Trophoblast cell (in vitro differentiated cells and primary cell): Measurements from ENCODE around the gene RPL34.

Experiments
- DNase-seq, 2 donors: peaks; one replicate each; pipeline ENCODE4 v3.0.0-alpha.2; 2016
- H2AFZ ChIP-seq: 2 replicates; pipeline ENCODE4 v1.6.1; 2013; ENCODE audit warnings: low read length, moderate library complexity, mild to moderate bottlenecking; ENCODE audit not compliant: insufficient read depth, poor library complexity
- H2AK5ac ChIP-seq: 2 replicates; pipeline ENCODE4 v1.6.1; 2013; ENCODE audit warnings: mild to moderate bottlenecking, low read length
- H2BK120ac ChIP-seq: 2 replicates; pipeline ENCODE4 v1.6.1; 2013; ENCODE audit warnings: low read length, mild to moderate bottlenecking, moderate library complexity; ENCODE audit not compliant: insufficient read depth, poor library complexity
- H2BK12ac ChIP-seq: 2 replicates; pipeline ENCODE4 v1.6.1; 2013; ENCODE audit warnings: mild to moderate bottlenecking, low read length, moderate library complexity
- H2BK5ac ChIP-seq: 2 replicates; pipeline ENCODE4 v1.6.1; 2013; ENCODE audit warnings: low read length, low read depth, moderate library complexity, mild to moderate bottlenecking; ENCODE audit not compliant: poor library complexity
- H3K14ac ChIP-seq: 2 replicates; pipeline ENCODE4 v1.6.1; 2013; ENCODE audit warnings: mild to moderate bottlenecking, low read length
- H3K18ac ChIP-seq: 2 replicates; pipeline ENCODE4 v1.6.1; 2013; ENCODE audit warnings: mild to moderate bottlenecking, low read length
- H3K23ac ChIP-seq: 2 replicates; pipeline ENCODE4 v1.6.1; 2013; ENCODE audit warnings: low read length
- H3K27ac ChIP-seq: 2 replicates; pipeline ENCODE4 v1.5.1; 2013; ENCODE audit warnings: low read depth, mild to moderate bottlenecking, inconsistent platforms, low read length, moderate library complexity
- H3K27me3 ChIP-seq: 2 replicates; pipeline ENCODE4 v1.6.1; 2013; ENCODE audit warnings: inconsistent platforms, mild to moderate bottlenecking, low read length, moderate library complexity; ENCODE audit not compliant: insufficient read depth
- H3K36me3 ChIP-seq, 2 experiments: 1 replicate in 1 of 2; 2 replicates in 1 of 2; pipeline ENCODE4 v1.6.1; 2013; ENCODE audit warnings: low read length in 2 of 2, mild to moderate bottlenecking in 2 of 2, moderate library complexity in 1 of 2; ENCODE audit not compliant: insufficient read depth in 2 of 2, control insufficient read depth in 1 of 2
- H3K4ac ChIP-seq: 2 replicates; pipeline ENCODE4 v1.6.1; 2013; ENCODE audit warnings: low read depth, mild to moderate bottlenecking, low read length, moderate library complexity
- H3K4me1 ChIP-seq, 2 experiments: 1 replicate in 1 of 2; 2 replicates in 1 of 2; pipeline ENCODE4 v1.6.1; 2013; ENCODE audit warnings: low read length in 2 of 2, mild to moderate bottlenecking in 2 of 2, moderate library complexity in 1 of 2; ENCODE audit not compliant: insufficient read depth in 2 of 2, control insufficient read depth in 1 of 2
- H3K4me2 ChIP-seq: 2 replicates; pipeline ENCODE4 v1.6.1; 2013; ENCODE audit warnings: inconsistent platforms, mild to moderate bottlenecking, low read length, moderate library complexity
- H3K4me3 ChIP-seq: 2 replicates; pipeline ENCODE4 v1.5.1; 2013; ENCODE audit warnings: mild to moderate bottlenecking, low read depth, low read length, inconsistent platforms
- H3K79me1 ChIP-seq: one replicate; pipeline ENCODE4 v1.6.1; 2013; ENCODE audit warnings: low read length
- H3K79me2 ChIP-seq: 2 replicates; pipeline ENCODE4 v1.6.1; 2013; ENCODE audit warnings: low read length, mild to moderate bottlenecking; ENCODE audit not compliant: control insufficient read depth, insufficient read depth, poor library complexity
- H3K9ac ChIP-seq: 2 replicates; pipeline ENCODE4 v1.6.1; 2013; ENCODE audit warnings: mild to moderate bottlenecking, low read length
- H3K9me3 ChIP-seq: 2 replicates; pipeline ENCODE4 v1.6.1; 2013; ENCODE audit warnings: low read depth, mild to moderate bottlenecking, control low read depth, inconsistent platforms, low read length; ENCODE audit not compliant: insufficient read depth
- H4K12ac ChIP-seq: 2 replicates; pipeline ENCODE4 v1.6.1; 2013; ENCODE audit warnings: low read depth, mild to moderate bottlenecking, low read length, moderate library complexity
- H4K8ac ChIP-seq: 2 replicates; pipeline ENCODE4 v1.6.1; 2013; ENCODE audit warnings: low read depth, mild to moderate bottlenecking, low read length, moderate library complexity
- H4K91ac ChIP-seq: one replicate; pipeline ENCODE4 v1.6.1; 2013; ENCODE audit warnings: low read depth, mild to moderate bottlenecking, low read length, moderate library complexity
- WGBS: extraction: QIAGEN DNeasy Blood & Tissue Kit; methylation state at CpG from one replicate; pipeline ENCODE4 v1.1.7; 2013; ENCODE audit warnings: missing lambda C conversion rate; ENCODE audit not compliant: insufficient read length, insufficient coverage; ENCODE audit errors: extremely low coverage; 5-methylcytosine and 5-hydroxymethylcytosine counted together

The RPL34 gene

DNA sequence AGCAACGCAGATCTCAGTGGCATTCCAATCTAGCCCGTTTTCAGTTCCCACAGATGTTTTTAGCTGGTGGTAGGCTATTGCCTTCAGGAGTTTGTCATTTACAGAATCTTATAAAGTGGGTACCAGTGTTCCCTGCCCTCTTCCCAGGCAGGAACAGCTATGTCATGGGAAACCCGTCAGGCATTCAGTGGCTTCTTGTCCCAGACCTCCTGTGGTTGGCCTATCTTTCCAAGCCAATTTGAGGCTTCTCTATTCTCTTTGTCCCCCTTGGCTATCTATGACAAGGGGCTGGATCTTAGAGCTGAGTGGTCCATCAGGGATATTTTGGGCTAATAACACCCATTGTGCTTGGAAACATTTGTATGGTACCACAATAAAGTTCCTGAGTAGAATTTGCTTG is 33.6 kb upstream of the RPL34 start:
- no CpG with 5 or more reads among the region's 3 CpGs for WGBS

DNA sequence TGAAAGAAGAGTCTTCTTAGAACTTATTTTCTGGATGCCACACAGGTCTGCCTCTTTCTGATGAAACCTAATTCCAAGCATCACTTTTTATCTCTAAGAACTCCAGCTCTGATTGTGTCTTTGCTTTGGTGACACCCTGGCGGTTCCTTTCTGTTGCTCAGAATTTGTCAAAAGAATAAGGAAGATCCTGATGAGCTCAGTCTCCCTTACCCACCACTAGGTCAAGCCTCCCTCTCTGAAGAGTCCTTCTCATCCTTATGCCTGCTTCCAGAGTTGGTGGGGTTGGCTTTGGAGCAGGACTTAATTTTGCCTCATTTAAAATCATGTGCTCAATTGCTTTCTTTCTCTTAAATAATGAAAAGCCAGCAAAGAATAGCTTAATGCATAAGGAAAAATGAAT is 31.5 kb upstream of the RPL34 start:
- Histone ChIP-seq H3K79me1 (no peaks in the 10 kb centered on the region), H2AK5ac (no peak overlapping the region), H3K23ac (no peak overlapping the region), H3K27me3 (no peaks in the 10 kb centered on the region), H3K36me3 (no peaks in the 10 kb centered on the region), H2AFZ (no peak overlapping the region), H3K18ac (no peak overlapping the region), H4K91ac (no peak overlapping the region), H3K9me3 (no peaks in the 10 kb centered on the region), H3K4me1 (no peaks in the 10 kb centered on the region), H4K12ac (no peak overlapping the region), H2BK5ac (no peak overlapping the region), H3K4ac (no peak overlapping the region), H3K4me3 (no peak overlapping the region), H3K14ac (no peak overlapping the region), H2BK120ac (no peak overlapping the region), H3K4me2 (no peak overlapping the region), H2BK12ac (no peak overlapping the region), H4K8ac (no peak overlapping the region), H3K79me2 (no peaks in the 10 kb centered on the region), H3K27ac (no peak overlapping the region), H3K9ac (no peak overlapping the region)
- WGBS, result no CpG with 5 or more reads among the region's 1 CpG
- DNase-seq, result no peak

More for the DNA sequence above, 33.6 kb upstream of the RPL34 start:
- H4K8ac ChIP-seq, result no peak overlapping the region
- no peak for DNase-seq
- H3K14ac ChIP-seq, result no peak overlapping the region
- H3K18ac ChIP-seq, result no peak overlapping the region
- no peak overlapping the region for H3K4ac ChIP-seq
- H4K91ac ChIP-seq, result no peak overlapping the region
- no peak overlapping the region for H3K9ac ChIP-seq
- no peaks in the 10 kb centered on the region for H3K9me3 ChIP-seq
- H3K4me3 ChIP-seq, result no peak overlapping the region
- no peaks in the 10 kb centered on the region for H3K79me2 ChIP-seq
- H3K27ac ChIP-seq, result no peak overlapping the region
- H4K12ac ChIP-seq, result no peak overlapping the region
- no peak overlapping the region for H2BK12ac ChIP-seq
- H3K4me2 ChIP-seq, result no peak overlapping the region
- H3K4me1 ChIP-seq, result no peaks in the 10 kb centered on the region
- H3K27me3 ChIP-seq, result no peaks in the 10 kb centered on the region
- no peaks in the 10 kb centered on the region for H3K79me1 ChIP-seq
- H2AFZ ChIP-seq, result no peak overlapping the region
- H2AK5ac ChIP-seq, result no peak overlapping the region
- H3K23ac ChIP-seq, result no peak overlapping the region
- H3K36me3 ChIP-seq, result no peaks in the 10 kb centered on the region
- H2BK120ac ChIP-seq, result no peak overlapping the region
- H2BK5ac ChIP-seq, result no peak overlapping the region

DNA sequence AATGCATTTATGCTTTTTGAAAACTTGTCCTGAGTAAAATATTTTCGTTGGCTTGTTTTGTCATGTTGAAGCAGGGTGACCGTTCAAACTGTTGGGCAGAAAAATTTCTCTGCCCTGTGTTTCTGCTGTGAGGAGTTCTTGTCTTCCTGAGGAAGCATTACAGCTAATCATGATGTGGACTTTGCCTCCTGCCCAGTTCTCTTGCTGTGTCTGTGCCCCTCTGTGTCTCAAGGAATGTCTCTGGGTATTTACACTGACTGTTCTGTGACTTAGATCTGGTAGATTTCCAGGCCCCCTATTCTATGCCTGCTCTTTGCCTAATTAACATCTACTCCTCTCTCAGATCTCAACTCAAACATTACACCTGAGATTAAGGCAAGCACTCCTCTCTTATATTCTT is 30.4 kb upstream of the RPL34 start:
- Histone ChIP-seq H3K23ac (no peak overlapping the region), H4K91ac (no peak overlapping the region), H3K9ac (no peak overlapping the region), H3K79me2 (no peaks in the 10 kb centered on the region), H3K9me3 (no peaks in the 10 kb centered on the region), H3K27ac (no peak overlapping the region), H3K79me1 (no peaks in the 10 kb centered on the region), H3K4me2 (no peak overlapping the region), H3K14ac (no peak overlapping the region), H4K8ac (no peak overlapping the region), H3K36me3 (no peaks in the 10 kb centered on the region), H2AFZ (no peak overlapping the region), H3K4ac (no peak overlapping the region), H4K12ac (no peak overlapping the region), H3K4me3 (no peak overlapping the region), H3K27me3 (no peaks in the 10 kb centered on the region), H2AK5ac (no peak overlapping the region), H3K4me1 (no peaks in the 10 kb centered on the region), H2BK12ac (no peak overlapping the region), H3K18ac (no peak overlapping the region), H2BK120ac (no peak overlapping the region), H2BK5ac (no peak overlapping the region)
- DNase-seq, result no peak
- WGBS, result no CpG with 5 or more reads among the region's 2 CpGs

DNA sequence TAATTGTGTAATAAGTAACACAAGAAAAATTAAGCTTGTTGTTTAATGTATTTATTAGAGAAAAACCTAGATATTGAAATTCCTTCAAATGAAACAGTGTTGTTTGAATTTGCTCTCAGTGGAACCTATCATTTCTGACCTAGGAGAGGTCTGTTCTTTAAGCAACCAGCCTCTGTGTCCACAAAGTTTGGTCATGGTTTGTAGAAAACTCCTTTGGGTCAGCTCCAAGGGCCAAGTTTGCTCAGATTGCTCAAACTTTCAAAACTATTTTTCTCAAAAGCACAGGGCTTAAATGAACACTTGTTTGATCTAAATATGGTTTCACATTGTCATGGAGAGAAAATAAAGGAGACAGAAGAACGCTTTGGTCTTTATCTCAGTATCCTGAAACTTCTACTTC is 29.6 kb upstream of the RPL34 start:
- no CpG with 5 or more reads among the region's 1 CpG for WGBS
- H4K8ac ChIP-seq, result no peak overlapping the region

More for the DNA sequence above, 29.6 kb upstream of the RPL34 start:
- H3K9ac ChIP-seq, result no peak overlapping the region
- no peak overlapping the region for H2BK5ac ChIP-seq
- no peaks in the 10 kb centered on the region for H3K79me1 ChIP-seq
- H3K36me3 ChIP-seq, result no peaks in the 10 kb centered on the region
- H3K4me1 ChIP-seq, result no peaks in the 10 kb centered on the region
- no peak overlapping the region for H3K18ac ChIP-seq
- H3K4ac ChIP-seq, result no peak overlapping the region
- no peaks in the 10 kb centered on the region for H3K79me2 ChIP-seq
- H2BK12ac ChIP-seq, result no peak overlapping the region
- no peak overlapping the region for H2BK120ac ChIP-seq
- no peak overlapping the region for H3K27ac ChIP-seq
- no peak overlapping the region for H4K12ac ChIP-seq
- H3K23ac ChIP-seq, result no peak overlapping the region
- H4K91ac ChIP-seq, result no peak overlapping the region
- H3K9me3 ChIP-seq, result no peaks in the 10 kb centered on the region
- no peak overlapping the region for H3K14ac ChIP-seq
- no peak overlapping the region for H2AFZ ChIP-seq
- H3K4me2 ChIP-seq, result no peak overlapping the region
- H3K4me3 ChIP-seq, result no peak overlapping the region
- no peak overlapping the region for H2AK5ac ChIP-seq
- no peaks in the 10 kb centered on the region for H3K27me3 ChIP-seq
- no peak for DNase-seq
